Measurements from ENCODE around the gene USP47.
A peak's percentile ranks its signal among the peaks of the same experiment; 100 is the strongest.

Gene USP47

DNA sequence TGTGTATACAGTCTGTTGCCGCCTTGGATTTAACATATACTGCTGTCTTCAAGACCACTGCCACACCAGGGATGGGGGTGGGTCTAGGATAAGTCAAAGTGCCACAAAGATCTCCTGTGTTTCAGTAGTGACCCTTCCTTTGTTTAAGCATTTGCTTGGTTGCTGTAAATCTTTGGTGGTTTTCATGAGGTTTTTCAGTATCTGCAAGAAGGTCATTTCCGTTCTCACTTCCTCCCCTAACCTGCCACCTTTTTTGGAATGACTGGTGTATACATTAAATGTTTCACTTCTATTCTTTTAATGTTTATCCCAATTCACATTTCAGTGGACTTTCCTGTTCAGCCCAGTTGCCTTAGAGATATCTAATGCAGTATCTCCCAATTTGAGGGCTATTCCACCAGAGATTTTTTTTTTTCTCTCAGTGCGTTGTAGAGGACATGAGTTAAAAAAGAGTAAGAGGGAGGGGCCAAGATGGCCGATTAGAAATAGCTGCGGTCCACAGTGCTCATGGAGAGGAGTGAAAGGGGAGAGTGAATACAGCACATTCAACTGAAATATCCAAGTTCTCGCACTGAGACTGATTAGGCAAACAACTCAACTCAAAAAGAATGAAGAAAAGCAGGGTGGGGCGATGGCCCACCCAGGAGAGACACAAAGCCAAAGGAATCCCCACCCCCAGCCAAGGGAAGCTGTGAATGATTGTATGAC is 43.2 kb downstream of the USP47 start:
- H3K27ac ChIP-seq: no peak overlapping the region
- H3K36me3 ChIP-seq: peaks cover 25 to 29% (median 29%) of the 10 kb centered on the region in 3 donors
- intact Hi-C loops (cut with DNase I; ENCODE audit: low total_unique reads): loop anchor here (5.0 kb wide), 1 partner anchor 58 kb away; no protein-coding TSS in a partner anchor
- TF ChIP-seq, protein P1, sequence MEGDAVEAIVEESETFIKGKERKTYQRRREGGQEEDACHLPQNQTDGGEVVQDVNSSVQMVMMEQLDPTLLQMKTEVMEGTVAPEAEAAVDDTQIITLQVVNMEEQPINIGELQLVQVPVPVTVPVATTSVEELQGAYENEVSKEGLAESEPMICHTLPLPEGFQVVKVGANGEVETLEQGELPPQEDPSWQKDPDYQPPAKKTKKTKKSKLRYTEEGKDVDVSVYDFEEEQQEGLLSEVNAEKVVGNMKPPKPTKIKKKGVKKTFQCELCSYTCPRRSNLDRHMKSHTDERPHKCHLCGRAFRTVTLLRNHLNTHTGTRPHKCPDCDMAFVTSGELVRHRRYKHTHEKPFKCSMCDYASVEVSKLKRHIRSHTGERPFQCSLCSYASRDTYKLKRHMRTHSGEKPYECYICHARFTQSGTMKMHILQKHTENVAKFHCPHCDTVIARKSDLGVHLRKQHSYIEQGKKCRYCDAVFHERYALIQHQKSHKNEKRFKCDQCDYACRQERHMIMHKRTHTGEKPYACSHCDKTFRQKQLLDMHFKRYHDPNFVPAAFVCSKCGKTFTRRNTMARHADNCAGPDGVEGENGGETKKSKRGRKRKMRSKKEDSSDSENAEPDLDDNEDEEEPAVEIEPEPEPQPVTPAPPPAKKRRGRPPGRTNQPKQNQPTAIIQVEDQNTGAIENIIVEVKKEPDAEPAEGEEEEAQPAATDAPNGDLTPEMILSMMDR (IDR thresholded peaks at IDR 0.05): no peak
- no peaks in the 10 kb centered on the region for H3K27me3 ChIP-seq
- H3K4me1 ChIP-seq: peaks cover 0 to 18% (median 0%) of the 10 kb centered on the region in 4 donors
- no peaks in the 10 kb centered on the region for H3K9me3 ChIP-seq
- DNase-seq: no peak
- no peak overlapping the region for H3K4me3 ChIP-seq

DNA sequence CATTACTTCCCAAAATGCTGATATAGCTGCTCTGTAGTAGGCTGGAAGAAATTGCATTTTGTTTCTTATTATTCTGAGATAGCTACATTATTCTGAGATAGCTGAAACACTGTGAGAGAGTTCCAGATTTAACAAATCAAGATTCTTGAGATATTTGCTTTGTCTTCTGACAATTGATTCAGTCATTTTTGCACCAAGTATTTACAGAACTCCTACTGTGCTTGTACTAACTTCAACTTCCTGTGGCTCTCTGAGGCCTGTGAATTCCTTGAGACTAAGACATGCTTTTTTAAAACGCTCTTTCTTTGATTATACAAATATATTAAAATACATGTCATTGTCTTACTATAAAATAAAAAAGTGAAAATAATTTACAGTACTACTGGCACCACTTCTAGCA is 52.7 kb downstream of the USP47 start:
- peaks cover 4 to 29% (median 16%) of the 10 kb centered on the region in 3 donors for H3K36me3 ChIP-seq
- H3K4me3 ChIP-seq: no peak overlapping the region
- intact Hi-C loops (cut with DNase I; ENCODE audit: low total_unique reads): no loop called here
- TF ChIP-seq, protein P1 (IDR thresholded peaks at IDR 0.05): no peak
- H3K4me1 ChIP-seq: no peaks in the 10 kb centered on the region
- no peak overlapping the region for H3K27ac ChIP-seq
- no peak for DNase-seq
- H3K9me3 ChIP-seq: no peaks in the 10 kb centered on the region
- no peaks in the 10 kb centered on the region for H3K27me3 ChIP-seq

DNA sequence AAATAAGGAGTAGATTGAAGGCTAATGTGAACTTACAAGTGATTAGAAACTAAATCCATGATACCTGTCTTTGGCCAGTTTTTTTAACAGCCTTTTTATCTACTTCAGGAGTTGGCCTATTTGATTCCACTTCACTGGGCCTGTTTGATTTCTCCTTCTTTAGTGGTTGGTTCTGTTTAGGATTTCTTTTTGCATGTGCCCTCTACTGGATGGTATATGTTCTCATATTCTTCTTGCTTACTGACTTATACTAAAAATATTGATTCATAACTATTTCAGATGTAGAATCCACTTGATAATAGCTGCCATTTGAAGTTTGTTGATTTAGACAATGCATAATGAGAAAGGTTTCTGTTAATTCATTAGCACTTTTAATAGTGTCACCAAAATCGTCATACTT is 53.9 kb downstream of the USP47 start:
- no peak overlapping the region for H3K27ac ChIP-seq
- peaks cover 4 to 30% (median 16%) of the 10 kb centered on the region in 3 donors for H3K36me3 ChIP-seq
- DNase-seq: no peak
- TF ChIP-seq, protein P1 (IDR thresholded peaks at IDR 0.05): peak; percentile 7 to 13
- intact Hi-C loops (cut with DNase I; ENCODE audit: low total_unique reads): no loop called here
- H3K4me1 ChIP-seq: no peaks in the 10 kb centered on the region
- H3K4me3 ChIP-seq: no peak overlapping the region
- no peaks in the 10 kb centered on the region for H3K27me3 ChIP-seq
- H3K9me3 ChIP-seq: no peaks in the 10 kb centered on the region

DNA sequence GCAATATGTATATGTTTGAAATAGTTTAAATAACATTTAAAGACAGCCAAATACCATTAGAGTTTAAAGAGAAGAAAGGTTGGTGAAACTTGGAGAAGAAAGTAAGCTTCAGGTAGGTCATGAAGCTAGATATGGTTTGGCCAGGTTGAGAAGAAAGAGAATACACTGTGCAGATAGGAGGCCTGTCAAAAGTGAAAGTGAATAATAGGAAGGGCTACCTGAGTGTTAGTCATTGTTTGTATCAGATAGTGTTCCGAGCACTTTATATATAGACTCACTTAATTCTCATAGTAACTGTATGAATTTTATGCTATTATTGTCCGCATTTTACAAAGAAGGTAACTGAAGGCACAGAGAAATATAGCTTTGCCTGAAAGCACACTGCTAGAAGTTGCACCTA is 56.9 kb downstream of the USP47 start:
- intact Hi-C loops (cut with DNase I; ENCODE audit: low total_unique reads): no loop called here
- H3K9me3 ChIP-seq: no peaks in the 10 kb centered on the region
- H3K4me1 ChIP-seq: no peaks in the 10 kb centered on the region
- TF ChIP-seq, protein P1 (IDR thresholded peaks at IDR 0.05): no peak
- H3K4me3 ChIP-seq: no peak overlapping the region
- no peaks in the 10 kb centered on the region for H3K27me3 ChIP-seq
- H3K27ac ChIP-seq: no peak overlapping the region
- H3K36me3 ChIP-seq: peaks cover 13 to 23% (median 16%) of the 10 kb centered on the region in 3 donors
- DNase-seq: no peak

DNA sequence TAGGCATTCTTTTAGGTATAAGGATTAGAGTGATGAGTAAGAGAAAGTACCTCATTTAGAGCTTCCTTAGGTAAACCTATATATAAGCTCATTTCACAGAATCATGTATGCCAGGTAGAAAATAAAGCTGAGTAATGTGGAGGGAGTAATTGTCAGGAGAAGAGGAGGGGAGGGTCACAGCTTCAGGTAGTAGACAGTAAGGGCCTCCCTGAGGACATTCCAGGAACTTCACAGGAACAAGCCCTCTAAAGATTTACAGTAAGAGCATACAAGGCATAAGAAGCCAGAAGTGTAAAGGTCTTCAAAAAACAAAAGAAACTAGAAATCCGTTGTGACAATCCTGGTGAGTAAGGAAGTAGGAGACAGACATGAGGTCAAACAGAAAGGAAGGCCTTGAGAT is 57.6 kb downstream of the USP47 start:
- H3K27ac ChIP-seq: no peak overlapping the region
- H3K27me3 ChIP-seq: no peaks in the 10 kb centered on the region
- DNase-seq: no peak
- intact Hi-C loops (cut with DNase I; ENCODE audit: low total_unique reads): no loop called here
- H3K9me3 ChIP-seq: no peaks in the 10 kb centered on the region
- H3K4me3 ChIP-seq: no peak overlapping the region
- H3K36me3 ChIP-seq: peaks cover 21 to 30% (median 22%) of the 10 kb centered on the region in 3 donors
- TF ChIP-seq, protein P1 (IDR thresholded peaks at IDR 0.05): no peak
- no peaks in the 10 kb centered on the region for H3K4me1 ChIP-seq

Data from tibial artery (tissue), 4 donors.